PC-9 (cell line): ENCODE data around the gene PSD4. TPM values are rescaled to one million over a fixed set of nuclear protein-coding genes. Genes with fewer than 3 reads are reported as not detected.

Source experiments
- BruUV-seq: library from RNA; stranded (reverse); fragments of 400-500 nt; replicated peaks from 2 replicates; lab custom pipeline; 2021; lab: Mats Ljungman, UMichigan
- CTCF ChIA-PET: fragments of 300-600 bp; sonication (Branson Sonifier 250); formaldehyde crosslinking; loops from one replicate; lab custom pipeline; 2022; ENCODE audit warnings: antibody characterized with exemption; lab: Charles Lee
- POLR2A ChIA-PET: fragments of 300-600 bp; sonication (Branson Sonifier 250); formaldehyde crosslinking; loops from one replicate; lab custom pipeline; 2022; ENCODE audit warnings: antibody characterized with exemption; ENCODE audit not compliant: unreplicated experiment; lab: Charles Lee
- DNase-seq, 2 experiments: peaks; one replicate each; pipeline versions ENCODE4 v3.0.0 to v3.0.0-alpha.2; 2015 to 2022; ENCODE audit warnings: mixed read lengths in 1 of 2
- H2AFZ ChIP-seq: fragments of 200-600 bp; sonication (generic); 2 replicates; pipeline ENCODE4 v1.8.1; 2017; ENCODE audit warnings: antibody characterized with exemption
- H3F3A ChIP-seq: fragments of 200-600 bp; sonication (generic); 2 replicates; pipeline ENCODE4 v1.8.1; 2017; ENCODE audit warnings: antibody characterized with exemption, mild to moderate bottlenecking, low read depth; ENCODE audit not compliant: insufficient read depth
- H3K27ac ChIP-seq: fragments of 200-600 bp; sonication (generic); 2 replicates; pipeline ENCODE4 v1.6.1; 2016; ENCODE audit warnings: mixed run types
- H3K27me3 ChIP-seq: fragments of 200-600 bp; sonication (generic); 2 replicates; pipeline ENCODE4 v1.6.1; 2016; ENCODE audit warnings: low read depth, mixed run types; ENCODE audit not compliant: insufficient read depth
- H3K36me3 ChIP-seq: fragments of 200-600 bp; sonication (generic); 2 replicates; pipeline ENCODE4 v1.6.1; 2016; ENCODE audit warnings: low read depth, mixed run types
- H3K4me1 ChIP-seq: fragments of 200-600 bp; sonication (generic); replicated peaks from 2 replicates; pipeline ENCODE4 v1.6.1; 2016; ENCODE audit warnings: mixed run types; ENCODE audit not compliant: insufficient read depth
- H3K4me2 ChIP-seq: fragments of 200-600 bp; sonication (generic); 2 replicates; pipeline ENCODE4 v1.6.1; 2017; ENCODE audit warnings: mixed run types
- H3K4me3 ChIP-seq: fragments of 200-600 bp; sonication (generic); 2 replicates; pipeline ENCODE4 v1.6.1; 2016; ENCODE audit warnings: mixed run types
- H3K79me2 ChIP-seq: fragments of 200-600 bp; sonication (generic); 2 replicates; pipeline ENCODE4 v1.6.1; 2017; ENCODE audit warnings: low read depth, mixed run types
- H3K9me2 ChIP-seq: fragments of 200-600 bp; sonication (generic); 2 replicates; pipeline ENCODE4 v1.8.1; 2017; ENCODE audit warnings: mild to moderate bottlenecking; ENCODE audit not compliant: insufficient read depth
- H3K9me3 ChIP-seq: fragments of 200-600 bp; sonication (generic); 2 replicates; pipeline ENCODE4 v1.8.1; 2016; ENCODE audit warnings: low read depth; ENCODE audit not compliant: insufficient read depth
- H4K20me1 ChIP-seq: fragments of 200-600 bp; sonication (generic); 2 replicates; pipeline ENCODE4 v1.8.1; 2017; ENCODE audit not compliant: insufficient read depth
- EZH2 ChIP-seq: fragments of 200-600 bp; sonication (generic); IDR thresholded peaks from 2 replicates; pipeline ENCODE4 v1.8.0; 2017; ENCODE audit warnings: antibody characterized with exemption, low read depth
- intact Hi-C: fragments of 100-400 bp; cut with micrococcal nuclease; formaldehyde crosslinking; loops from one replicate; pipeline ENCODE4 v1.10.0; 2022; ENCODE audit not compliant: unreplicated experiment
- total RNA-seq: library from RNA; stranded (reverse); gene quantifications from 2 replicates; pipeline ENCODE4 v1.2.3, GENCODE V29; 2021
- TF ChIP-seq, protein P1 (sequence below): fragments of 200-600 bp; sonication (generic); conservative IDR thresholded peaks from 2 replicates; pipeline ENCODE4 v1.6.1; 2017; ENCODE audit warnings: mixed run types, antibody characterized with exemption, mild to moderate bottlenecking, moderate library complexity

The PSD4 gene
- total RNA-seq, 1 experiment from 2014 or later = 29.6 TPM

GRCh38 chr2:113176696-113177355 lies 3.1 kb downstream of the PSD4 start:
- H3K4me2 ChIP-seq = no peak overlapping the region
- no peak overlapping the region for H3K4me3 ChIP-seq
- intact Hi-C loops = no loop called here
- H3K36me3 ChIP-seq = no peaks in the 10 kb centered on the region
- no peaks in the 10 kb centered on the region for H3K9me3 ChIP-seq
- TF ChIP-seq, protein P1, sequence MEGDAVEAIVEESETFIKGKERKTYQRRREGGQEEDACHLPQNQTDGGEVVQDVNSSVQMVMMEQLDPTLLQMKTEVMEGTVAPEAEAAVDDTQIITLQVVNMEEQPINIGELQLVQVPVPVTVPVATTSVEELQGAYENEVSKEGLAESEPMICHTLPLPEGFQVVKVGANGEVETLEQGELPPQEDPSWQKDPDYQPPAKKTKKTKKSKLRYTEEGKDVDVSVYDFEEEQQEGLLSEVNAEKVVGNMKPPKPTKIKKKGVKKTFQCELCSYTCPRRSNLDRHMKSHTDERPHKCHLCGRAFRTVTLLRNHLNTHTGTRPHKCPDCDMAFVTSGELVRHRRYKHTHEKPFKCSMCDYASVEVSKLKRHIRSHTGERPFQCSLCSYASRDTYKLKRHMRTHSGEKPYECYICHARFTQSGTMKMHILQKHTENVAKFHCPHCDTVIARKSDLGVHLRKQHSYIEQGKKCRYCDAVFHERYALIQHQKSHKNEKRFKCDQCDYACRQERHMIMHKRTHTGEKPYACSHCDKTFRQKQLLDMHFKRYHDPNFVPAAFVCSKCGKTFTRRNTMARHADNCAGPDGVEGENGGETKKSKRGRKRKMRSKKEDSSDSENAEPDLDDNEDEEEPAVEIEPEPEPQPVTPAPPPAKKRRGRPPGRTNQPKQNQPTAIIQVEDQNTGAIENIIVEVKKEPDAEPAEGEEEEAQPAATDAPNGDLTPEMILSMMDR = no peak
- TF ChIP-seq EZH2 = no peak
- ChIA-PET POLR2A (no interaction called here), CTCF (no interaction called here)
- no peak overlapping the region for H2AFZ ChIP-seq
- H3K27me3 ChIP-seq = no peaks in the 10 kb centered on the region
- BruUV-seq = no TSS peak
- H3K9me2 ChIP-seq = no peaks in the 10 kb centered on the region
- H3K4me1 ChIP-seq = no peaks in the 10 kb centered on the region
- no peaks in the 10 kb centered on the region for H3F3A ChIP-seq
- no peaks in the 10 kb centered on the region for H3K79me2 ChIP-seq
- H3K27ac ChIP-seq = no peak overlapping the region
- no peaks in the 10 kb centered on the region for H4K20me1 ChIP-seq
- no peak for DNase-seq

- Histone ChIP-seq H3K4me3 (no peak overlapping the region), H3F3A (no peaks in the 10 kb centered on the region), H3K9me2 (no peaks in the 10 kb centered on the region), H3K79me2 (no peaks in the 10 kb centered on the region), H3K9me3 (no peaks in the 10 kb centered on the region), H3K27ac (no peak overlapping the region), H3K36me3 (no peaks in the 10 kb centered on the region), H3K4me2 (no peak overlapping the region), H3K27me3 (no peaks in the 10 kb centered on the region), H4K20me1 (no peaks in the 10 kb centered on the region), H3K4me1 (no peaks in the 10 kb centered on the region), H2AFZ (no peak overlapping the region)
- intact Hi-C loops = no loop called here
- DNase-seq = no peak
- POLR2A ChIA-PET = interaction anchor here (0.9 kb wide), 1 partner anchor 189 kb away, joined by 9 read pairs; no protein-coding TSS in a partner anchor
- no peak for TF ChIP-seq EZH2
- TF ChIP-seq, protein P1 = no peak
- BruUV-seq = no TSS peak
- CTCF ChIA-PET = interaction anchor here (0.6 kb wide), 1 partner anchor 18 kb away, joined by 5 read pairs; no protein-coding TSS in a partner anchor
Measured at GRCh38 chr2:113178069-113178746, 4.4 kb downstream of the PSD4 start.

DNA sequence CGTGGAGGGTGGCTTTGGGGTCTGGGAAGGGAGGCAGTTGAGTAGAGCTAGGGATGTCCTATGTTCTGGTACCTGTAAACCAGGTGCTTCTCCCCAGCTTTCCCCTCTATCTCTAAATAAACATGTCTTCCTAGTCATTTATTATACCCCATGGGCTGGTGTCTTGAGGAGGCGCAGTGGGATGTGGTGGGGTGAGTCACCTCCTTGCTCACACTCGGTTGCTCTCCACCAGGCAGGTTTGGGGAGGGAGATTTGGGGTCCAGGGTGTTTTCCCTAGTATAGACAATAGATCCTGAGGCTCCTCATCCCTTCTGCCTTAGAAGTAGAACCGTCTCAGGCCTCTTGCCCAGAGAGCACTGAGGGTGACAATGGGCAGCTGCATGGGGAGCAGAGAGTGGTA lies 5.1 kb downstream of the PSD4 start:
- no peaks in the 10 kb centered on the region for H3F3A ChIP-seq
- POLR2A ChIA-PET = no interaction called here
- H3K36me3 ChIP-seq = no peaks in the 10 kb centered on the region
- H3K79me2 ChIP-seq = no peaks in the 10 kb centered on the region
- TF ChIP-seq, protein P1 = no peak
- TF ChIP-seq EZH2 = no peak
- no peaks in the 10 kb centered on the region for H3K4me1 ChIP-seq
- CTCF ChIA-PET = no interaction called here
- BruUV-seq = no TSS peak
- DNase-seq = no peak
- H3K9me3 ChIP-seq = no peaks in the 10 kb centered on the region
- H3K27me3 ChIP-seq = no peaks in the 10 kb centered on the region
- H4K20me1 ChIP-seq = no peaks in the 10 kb centered on the region
- H3K4me2 ChIP-seq = no peak overlapping the region
- no peak overlapping the region for H2AFZ ChIP-seq
- no peaks in the 10 kb centered on the region for H3K9me2 ChIP-seq
- intact Hi-C loops = no loop called here
- no peak overlapping the region for H3K27ac ChIP-seq
- H3K4me3 ChIP-seq = no peak overlapping the region
